Hematopoietic multipotent progenitor cell treated with erythropoietin and hydrocortisone succinate and interleukin-3 and kit ligand, for 6 days (in vitro differentiated cells): ENCODE data around the gene PPP1R11.
"Not testable (repeated sequence)": the region's sequence is repeated elsewhere in the genome, so short reads cannot be mapped to it uniquely, and the experiment has no call there.

Experiments
- DNase-seq: peaks from one replicate; pipeline ENCODE4 v3.0.0-alpha.2; 2015

PPP1R11 gene, protein sequence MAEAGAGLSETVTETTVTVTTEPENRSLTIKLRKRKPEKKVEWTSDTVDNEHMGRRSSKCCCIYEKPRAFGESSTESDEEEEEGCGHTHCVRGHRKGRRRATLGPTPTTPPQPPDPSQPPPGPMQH

GRCh38 chr6:30066577-30067459 is at the start of gene PPP1R11:
PPP1R11 (plus strand) TSS chr6:30067198; CDS start chr6:30067411, 213 bp downstream.
- DNase-seq: peak; percentile 100

DNA sequence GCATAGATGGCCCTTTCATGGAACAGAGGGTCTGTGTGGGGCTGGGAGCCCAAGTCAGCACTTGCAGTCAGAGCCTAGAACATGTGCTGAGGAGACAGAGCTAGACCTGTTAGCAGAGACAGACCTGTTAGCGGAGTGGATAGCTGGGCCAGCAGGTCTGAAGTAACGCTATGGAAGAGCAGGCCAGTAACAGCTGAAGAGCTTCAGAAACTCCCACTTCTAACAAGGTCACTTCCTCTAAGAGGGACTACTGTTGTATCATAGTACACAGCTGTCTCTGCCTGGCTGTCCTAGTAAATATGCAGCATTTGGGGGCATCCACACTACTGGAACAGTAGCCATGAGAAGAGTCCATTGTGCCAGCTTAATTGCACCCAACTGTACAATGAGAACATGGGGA is 47.2 kb upstream of the PPP1R11 start:
- DNase-seq: no peak

DNA sequence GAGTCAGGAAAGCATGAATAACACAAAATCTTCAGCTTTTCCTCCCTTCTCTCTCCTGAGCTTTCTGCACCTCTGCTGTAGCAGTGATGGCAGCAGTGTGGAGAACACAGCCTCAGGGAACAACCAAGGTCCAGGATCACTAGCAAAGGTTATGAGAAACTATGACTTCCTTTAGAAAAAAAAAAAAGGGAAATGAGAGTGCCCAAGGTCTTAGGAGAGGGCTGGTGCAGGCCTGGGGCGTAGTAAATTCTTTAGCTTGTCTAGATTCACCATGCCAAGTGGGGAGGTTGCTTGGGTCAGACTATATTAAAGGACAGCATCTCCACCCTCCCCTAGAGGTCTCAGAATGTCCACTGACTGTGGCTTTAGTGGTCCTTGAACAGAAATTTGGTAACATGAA is 46.4 kb upstream of the PPP1R11 start:
- no peak for DNase-seq

DNA sequence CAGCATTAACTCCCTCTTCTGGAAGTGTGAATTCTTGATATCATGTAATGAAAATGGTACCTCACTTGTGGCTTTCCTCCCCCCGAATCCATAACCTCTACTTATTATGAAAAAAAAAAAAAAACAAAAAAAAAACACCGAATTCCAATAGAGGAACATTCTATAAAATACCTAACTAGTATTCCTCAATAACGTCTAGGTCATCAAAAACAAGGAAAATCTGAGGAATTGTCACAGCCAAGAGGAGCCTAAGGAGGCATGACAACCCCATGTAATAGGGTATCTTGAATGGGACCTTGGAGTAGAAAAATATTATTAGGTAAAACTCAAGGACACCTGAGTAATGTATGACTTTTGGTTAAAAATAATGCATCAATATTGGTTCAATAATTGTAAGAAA is 44.8 kb upstream of the PPP1R11 start:
- no peak for DNase-seq

DNA sequence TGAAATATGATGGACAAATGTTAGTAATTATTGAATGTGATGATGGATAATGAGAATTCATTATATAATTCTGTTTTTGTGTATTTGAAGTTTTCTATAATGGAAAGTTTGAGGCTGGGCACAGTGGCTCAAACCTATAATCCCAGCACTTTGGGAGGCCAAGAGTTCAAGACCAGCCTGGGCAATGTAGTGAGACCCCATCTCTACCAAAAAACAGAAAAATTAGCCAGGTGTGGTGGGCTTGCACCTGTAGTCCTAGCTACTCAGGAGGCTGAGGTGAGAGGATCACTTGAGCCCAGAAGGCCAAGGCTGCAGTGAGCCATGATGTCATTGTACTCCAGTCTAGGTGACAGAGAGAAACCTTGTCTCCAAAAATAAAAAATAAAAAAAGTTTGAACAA is 44.3 kb upstream of the PPP1R11 start:
- not testable (repeated sequence) for DNase-seq

GRCh38 chr6:30025186-30025585 is 41.8 kb upstream of the PPP1R11 start:
- no peak for DNase-seq

DNA sequence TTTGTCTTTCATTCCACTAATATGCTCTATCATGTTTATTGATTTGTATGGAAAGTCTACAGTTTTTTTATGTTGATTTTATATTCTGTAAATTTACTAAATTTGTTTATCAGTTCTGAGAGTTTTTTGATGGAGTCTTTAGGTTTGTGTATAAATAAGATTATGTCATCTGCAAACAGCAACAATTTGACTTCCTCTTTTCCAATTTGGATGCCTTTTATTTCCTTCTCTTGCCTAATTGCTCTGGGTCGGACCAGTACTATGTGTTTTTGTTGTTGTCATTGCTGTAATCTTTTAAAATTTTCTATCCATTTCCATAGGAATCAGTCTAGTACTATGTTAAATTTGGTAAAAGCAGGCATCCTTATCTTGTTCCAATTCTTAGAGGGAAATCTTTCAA is 37.4 kb upstream of the PPP1R11 start:
- no peak for DNase-seq

GRCh38 chr6:30031381-30031780 is 35.6 kb upstream of the PPP1R11 start:
- no peak for DNase-seq

DNA sequence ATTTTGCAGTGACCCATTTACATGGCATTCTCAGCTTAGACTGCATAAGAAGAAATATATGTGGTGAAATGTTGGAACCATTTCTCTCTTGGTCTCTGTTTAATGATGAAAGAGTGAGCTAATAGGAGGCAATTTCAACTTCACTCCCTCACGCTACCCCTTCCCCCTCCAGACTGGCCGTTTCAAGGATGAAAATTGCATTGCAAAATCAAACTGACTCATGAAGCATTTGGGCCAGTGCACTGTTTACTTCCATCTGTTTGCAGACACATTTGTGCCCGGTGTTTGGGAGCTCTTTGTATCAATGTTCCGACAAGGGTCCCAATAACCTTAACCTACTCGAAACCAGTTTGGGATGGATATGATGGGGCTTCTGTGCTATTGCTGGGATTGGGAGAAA is 33.6 kb upstream of the PPP1R11 start:
- peak; percentile 5 for DNase-seq

DNA sequence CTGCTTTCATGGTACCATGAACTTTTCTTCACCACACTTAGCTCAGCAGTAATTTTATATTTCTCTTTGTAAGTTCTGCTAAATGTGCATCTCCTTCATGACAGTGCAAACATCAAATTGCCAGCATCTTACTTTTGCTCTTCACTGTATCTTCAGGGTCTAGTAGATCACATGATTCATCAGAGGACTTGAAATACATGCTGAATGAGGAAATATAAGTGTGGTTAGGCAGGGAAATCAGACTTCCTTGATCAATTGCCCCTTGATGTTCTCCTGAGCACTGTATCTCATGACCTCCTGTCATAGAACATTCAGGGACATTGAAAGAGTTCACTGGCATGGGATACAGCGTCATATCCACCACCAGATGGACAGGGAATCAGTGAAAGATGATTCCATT is 31.2 kb upstream of the PPP1R11 start:
- no peak for DNase-seq

GRCh38 chr6:30037182-30037788 is 29.7 kb upstream of the PPP1R11 start:
- peak; percentile 66 for DNase-seq

DNA sequence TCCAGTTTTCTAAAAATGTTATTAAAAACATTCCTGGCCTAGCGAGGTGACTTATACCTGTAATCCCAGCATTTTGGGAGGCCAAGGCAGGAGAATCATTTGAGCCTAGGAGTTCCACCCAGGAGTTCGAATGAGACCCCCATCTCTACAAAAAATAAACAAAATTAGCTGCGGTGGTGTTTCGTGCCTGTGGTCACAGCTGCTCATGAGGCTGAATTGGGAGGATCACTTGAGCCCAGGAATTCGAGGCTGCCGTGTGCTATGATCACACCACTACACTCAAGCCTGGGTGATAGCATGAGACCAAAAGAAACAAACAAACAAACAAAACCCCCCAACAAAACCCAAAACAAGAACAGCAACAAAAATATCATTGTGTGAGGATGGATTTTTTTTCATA is 25.8 kb upstream of the PPP1R11 start:
- DNase-seq: no peak

DNA sequence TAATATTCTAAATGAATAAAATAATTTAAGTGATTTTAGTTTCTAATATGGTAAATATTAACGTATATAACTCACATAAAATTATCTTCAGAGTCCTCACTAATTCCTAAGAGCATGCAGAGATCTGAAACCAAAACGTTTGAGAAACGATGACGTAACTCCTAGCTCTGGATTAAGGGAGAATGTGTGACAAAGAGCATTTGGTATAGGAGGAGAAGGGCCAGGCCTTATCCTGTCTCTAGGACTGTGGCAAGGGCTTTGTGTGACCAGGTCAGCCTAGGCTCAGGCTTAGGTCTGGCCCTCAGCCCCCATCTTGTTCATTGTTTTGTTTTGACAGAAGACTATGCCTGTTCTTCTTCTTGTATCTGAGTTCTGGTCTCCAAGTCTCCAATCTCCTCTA is 25.2 kb upstream of the PPP1R11 start:
- DNase-seq: no peak

DNA sequence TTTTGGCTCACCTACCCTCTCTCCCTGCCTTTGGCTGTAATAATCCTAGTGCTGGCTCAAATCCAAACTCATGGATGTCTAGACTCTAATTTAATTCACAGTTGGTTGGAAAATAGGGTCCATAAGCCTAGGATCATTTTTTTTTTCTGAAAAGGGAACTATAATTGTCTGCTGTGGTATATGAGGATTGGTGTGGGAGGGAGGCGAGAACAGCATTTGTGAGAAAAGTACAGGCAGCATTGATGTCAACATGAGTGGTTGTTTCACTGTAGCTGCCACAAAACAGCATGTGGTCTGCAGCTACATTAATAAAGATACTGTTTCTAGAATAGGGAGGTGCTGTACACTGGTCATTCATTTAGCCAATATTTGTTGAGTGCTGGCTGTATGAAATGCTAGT is 24.5 kb upstream of the PPP1R11 start:
- DNase-seq: no peak

DNA sequence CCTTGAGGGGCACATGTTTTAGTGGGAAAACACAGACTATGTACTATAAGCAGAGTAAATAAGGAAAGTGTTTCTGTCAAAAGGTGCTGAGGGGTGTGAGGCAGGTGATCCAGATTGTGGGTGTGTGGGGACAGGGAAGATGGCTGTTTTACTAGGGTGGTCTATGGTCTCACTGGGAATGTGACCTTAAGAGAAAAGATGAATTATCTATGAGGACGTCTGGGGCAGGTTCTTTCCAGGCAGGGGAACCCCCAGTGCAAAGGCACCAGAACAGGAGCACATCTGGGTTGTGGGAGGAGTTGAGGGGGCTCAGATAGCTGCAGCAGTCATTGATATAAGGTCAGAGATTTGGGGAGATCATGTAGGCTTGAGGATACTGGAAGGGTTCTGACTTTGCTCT is 24.1 kb upstream of the PPP1R11 start:
- no peak for DNase-seq

- no peak for DNase-seq
These were observed 23.3 kb upstream of the PPP1R11 start for GRCh38 chr6:30043744-30044143.

DNA sequence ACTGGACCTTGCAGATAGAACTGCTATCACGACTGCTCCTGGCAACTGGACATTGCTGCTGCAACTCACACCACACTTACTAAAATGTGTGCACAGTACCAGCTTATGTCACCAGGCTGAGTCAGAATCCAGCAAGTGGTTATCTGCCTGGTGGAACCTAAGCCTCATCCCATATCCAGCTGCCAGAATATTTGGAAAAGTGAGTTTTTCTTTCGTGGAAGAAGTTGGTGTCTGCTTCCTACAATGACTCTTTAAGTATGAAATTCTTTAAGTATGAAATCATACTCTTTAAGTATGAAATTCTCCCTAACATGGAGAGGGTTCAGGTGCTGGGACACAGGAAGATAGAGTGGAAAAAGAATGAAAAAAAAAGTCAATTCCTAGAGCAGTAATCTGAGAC is 22.4 kb upstream of the PPP1R11 start:
- no peak for DNase-seq

- peak; percentile 16 for DNase-seq
These were observed 19.8 kb upstream of the PPP1R11 start for GRCh38 chr6:30047220-30047619.

DNA sequence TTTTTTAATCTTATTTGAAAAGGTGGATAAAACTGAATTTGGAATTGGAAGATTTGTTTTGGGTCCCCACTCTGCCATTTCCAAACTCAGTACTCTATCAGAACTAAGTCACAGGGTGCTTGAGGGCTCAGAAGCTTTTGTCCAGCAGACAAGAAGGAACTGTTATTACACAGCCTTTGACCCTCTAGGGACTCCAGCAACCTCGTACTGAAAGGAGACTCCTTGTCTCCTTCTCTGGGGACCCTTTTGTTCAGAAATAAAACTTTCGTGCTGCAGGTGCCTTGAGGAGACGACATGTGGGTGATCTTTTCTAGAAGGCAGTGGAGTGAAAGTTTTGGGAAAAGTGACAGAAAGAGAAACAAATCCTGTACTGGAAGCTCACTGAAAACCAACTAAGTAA is 13.3 kb upstream of the PPP1R11 start:
- no peak for DNase-seq

DNA sequence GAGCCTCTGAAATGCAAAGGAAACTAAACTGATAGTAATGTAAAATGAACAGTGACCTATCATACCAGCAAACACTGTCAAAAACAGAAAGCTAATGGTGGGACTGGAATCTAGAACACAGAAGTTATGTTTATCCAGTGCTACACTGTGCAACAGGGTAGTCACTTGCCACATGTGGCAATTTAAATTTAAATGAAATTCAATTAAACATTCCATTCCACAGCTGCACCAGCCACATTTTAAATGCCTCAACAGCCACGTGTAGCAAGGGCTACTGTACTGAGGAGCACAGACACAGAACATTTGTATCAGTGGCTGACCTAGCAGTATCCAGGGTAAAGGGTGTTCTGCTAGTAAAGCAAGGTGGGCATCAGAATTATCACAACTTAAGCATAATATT is 11.5 kb upstream of the PPP1R11 start:
- DNase-seq: no peak

GRCh38 chr6:30060606-30061091 is 6.3 kb upstream of the PPP1R11 start:
- DNase-seq: peak; percentile 62

DNA sequence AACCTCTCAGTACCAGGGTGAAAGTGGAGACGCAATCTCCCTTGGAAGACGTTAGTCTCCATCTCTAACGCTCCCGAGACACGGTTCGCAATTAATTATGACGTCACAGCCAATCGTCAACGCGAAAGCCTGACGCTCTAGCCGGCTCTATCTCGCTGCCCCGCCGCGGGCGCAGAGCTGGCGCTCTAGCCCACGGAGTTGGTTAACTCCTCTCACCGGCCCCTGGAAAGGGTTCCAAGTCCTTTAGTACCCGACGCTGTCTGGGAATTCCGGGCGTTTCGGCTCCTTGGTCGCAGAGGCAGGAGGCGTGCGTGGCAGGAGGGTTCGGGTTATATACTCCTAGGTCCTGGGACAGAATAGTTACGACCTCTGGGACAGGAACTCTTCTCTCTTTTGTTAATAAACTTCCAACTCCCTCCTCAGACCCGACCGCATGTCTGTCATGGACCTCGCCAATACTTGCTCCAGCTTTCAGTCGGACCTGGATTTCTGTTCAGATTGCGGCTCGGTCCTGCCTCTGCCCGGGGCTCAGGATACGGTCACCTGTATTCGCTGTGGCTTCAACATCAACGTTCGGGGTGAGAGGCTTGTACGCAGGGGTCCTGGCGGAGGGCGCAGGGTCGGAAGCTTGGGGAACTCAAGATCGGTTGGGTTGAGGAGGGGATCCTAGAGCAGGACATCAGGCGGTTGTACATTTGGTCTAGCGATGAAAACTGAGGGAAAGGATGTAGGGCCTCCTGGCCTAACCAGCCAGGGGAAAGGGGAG is 5.7 kb upstream of the PPP1R11 start, which contains the start of gene POLR1H:
POLR1H (plus strand) TSS at position 174 of the 766 bp plus-strand sequence; CDS start at position 434, 260 bp downstream.
- DNase-seq: peak; percentile 99

DNA sequence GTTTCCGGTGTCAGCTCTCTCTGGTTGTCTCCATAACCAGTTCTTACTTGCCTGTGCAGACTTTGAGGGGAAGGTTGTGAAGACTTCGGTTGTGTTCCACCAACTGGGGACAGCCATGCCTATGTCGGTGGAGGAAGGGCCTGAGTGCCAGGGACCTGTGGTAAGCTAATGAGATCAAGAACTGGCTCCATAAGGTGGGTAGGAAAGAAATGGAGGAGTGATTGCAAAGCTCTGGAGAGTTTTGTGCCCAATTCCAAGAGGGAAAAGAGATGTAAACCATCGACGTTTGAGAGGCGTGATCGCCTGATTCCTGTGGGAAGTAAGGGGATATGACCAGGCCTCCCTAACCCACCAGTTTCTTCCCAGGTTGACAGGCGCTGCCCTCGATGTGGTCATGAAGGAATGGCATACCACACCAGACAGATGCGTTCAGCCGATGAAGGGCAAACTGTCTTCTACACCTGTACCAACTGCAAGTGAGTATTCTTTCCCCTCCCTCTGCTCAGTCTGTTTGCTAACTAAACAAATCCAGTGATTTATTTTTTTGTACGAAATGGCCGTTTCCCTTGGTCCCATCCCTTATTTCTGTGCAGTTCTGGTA is 5.0 kb upstream of the PPP1R11 start:
- peak; percentile 47 for DNase-seq
